HCT116 (cell line): ENCODE measurements around the gene KRTAP26-1. TPM values are rescaled to one million over a fixed set of nuclear protein-coding genes. Genes with fewer than 3 reads are reported as not detected.

Source experiments
- ATAC-seq: fragments of 200-7000 bp; cut with Tn5 transposase; 2 replicates; pipeline ENCODE4 v1.9.1; 2020; ENCODE audit warnings: mild to moderate bottlenecking, moderate library complexity
- BruUV-seq: library from RNA; stranded (reverse); fragments of 400-500 nt; replicated peaks from 2 replicates; lab custom pipeline; 2021; lab: Mats Ljungman, UMichigan
- CTCF ChIA-PET: fragments of 300-600 bp; sonication (Branson Sonifier 250); formaldehyde crosslinking; loops from one replicate; lab custom pipeline; 2021; ENCODE audit warnings: antibody characterized with exemption; lab: Charles Lee
- POLR2A ChIA-PET: fragments of 300-600, 350-600 bp; sonication (Branson Sonifier 250); formaldehyde crosslinking; loops from one replicate; lab custom pipeline; 2021; ENCODE audit warnings: antibody characterized with exemption; lab: Charles Lee
- RAD21 ChIA-PET, 2 experiments: fragments of 300-600 bp; sonication (Branson Sonifier 250); formaldehyde crosslinking; loops; one replicate each; lab custom pipeline; 2023; ENCODE audit warnings: low total read pairs in 2 of 2; ENCODE audit not compliant: uncharacterized antibody in 2 of 2, unreplicated experiment in 2 of 2, low non-redundant PET in 1 of 2; lab: Charles Lee
- DNase-seq: peaks from one replicate; pipeline ENCODE4 v3.0.0-alpha.2; 2010; ENCODE audit warnings: low read depth, low spot score
- H2AFZ ChIP-seq: fragments of 200-600 bp; shearing (Covaris generic), sonication (generic); 2 replicates; pipeline ENCODE4 v1.6.1; 2017; ENCODE audit warnings: low read depth, mixed run types, mixed read lengths, antibody characterized with exemption, low read length; ENCODE audit not compliant: poor library complexity, severe bottlenecking
- H3K27ac ChIP-seq: 2 replicates; pipeline ENCODE4 v1.5.1; 2012; ENCODE audit warnings: low read depth, low read length
- H3K27me3 ChIP-seq: fragments of 200-600 bp; sonication (generic); 2 replicates; pipeline ENCODE4 v1.6.1; 2016; ENCODE audit warnings: mixed run types, low read length, mixed read lengths; ENCODE audit not compliant: insufficient read depth
- H3K36me3 ChIP-seq, 2 experiments: fragments of 200-500 bp in 1 of 2; fragments of 200-600 bp in 1 of 2; sonication (Bioruptor generic) in 1 of 2; sonication (generic) in 1 of 2; 2 replicates each; pipeline versions ENCODE4 v1.5.1 to v1.6.1; 2014 to 2016; ENCODE audit warnings: low read length in 2 of 2, inconsistent platforms in 1 of 2, mixed read lengths in 1 of 2, mixed run types in 1 of 2; ENCODE audit not compliant: insufficient read depth in 2 of 2, control insufficient read depth in 1 of 2
- H3K4me1 ChIP-seq, 2 experiments: fragments of 200-600 bp in 1 of 2; sonication (generic) in 1 of 2; 2 replicates each; pipeline versions ENCODE4 v1.5.1 to v1.6.1; 2012 to 2017; ENCODE audit warnings: low read length in 2 of 2, inconsistent platforms in 1 of 2, mild to moderate bottlenecking in 1 of 2, mixed read lengths in 1 of 2, mixed run types in 1 of 2, moderate library complexity in 1 of 2; ENCODE audit not compliant: insufficient read depth in 2 of 2, control insufficient read depth in 1 of 2
- H3K4me2 ChIP-seq: fragments of 200-600 bp; sonication (generic); 2 replicates; pipeline ENCODE4 v1.6.1; 2017; ENCODE audit warnings: mixed run types, low read length, mixed read lengths
- H3K4me3 ChIP-seq, 2 experiments: fragments of 200-600 bp in 1 of 2; sonication (generic) in 1 of 2; replicated peaks in 1 of 2; 2 replicates each; pipeline ENCODE4 v1.5.1; 2011 to 2016; ENCODE audit warnings: low read length in 2 of 2, control low read depth in 1 of 2, low read depth in 1 of 2, mild to moderate bottlenecking in 1 of 2, mixed read lengths in 1 of 2, mixed run types in 1 of 2
- H3K79me2 ChIP-seq: fragments of 200-600 bp; sonication (generic); 2 replicates; pipeline ENCODE4 v1.6.1; 2017; ENCODE audit warnings: mild to moderate bottlenecking, mixed run types, low read length, moderate library complexity, mixed read lengths; ENCODE audit not compliant: insufficient read depth
- H3K9ac ChIP-seq: fragments of 200-600 bp; sonication (generic); 2 replicates; pipeline ENCODE4 v1.6.1; 2016; ENCODE audit warnings: low read length, mixed read lengths
- H3K9me2 ChIP-seq: fragments of 200-600 bp; sonication (generic), shearing (Covaris generic); 2 replicates; pipeline ENCODE4 v1.6.1; 2017; ENCODE audit warnings: mixed run types, mild to moderate bottlenecking, moderate library complexity; ENCODE audit not compliant: insufficient read depth
- H3K9me3 ChIP-seq, 2 experiments: fragments of 200-500 bp in 1 of 2; fragments of 200-600 bp in 1 of 2; sonication (Bioruptor generic) in 1 of 2; sonication (generic) in 1 of 2; 2 replicates each; pipeline ENCODE4 v1.6.1; 2014 to 2017; ENCODE audit warnings: low read length in 2 of 2, mixed read lengths in 2 of 2, inconsistent platforms in 1 of 2, low read depth in 1 of 2, mild to moderate bottlenecking in 1 of 2, mixed run types in 1 of 2, moderate library complexity in 1 of 2; ENCODE audit not compliant: control insufficient read depth in 1 of 2, insufficient read depth in 1 of 2
- H4K20me1 ChIP-seq: fragments of 200-600 bp; sonication (generic), shearing (Covaris generic); 2 replicates; pipeline ENCODE4 v1.6.1; 2017; ENCODE audit warnings: mixed run types, mild to moderate bottlenecking, moderate library complexity; ENCODE audit not compliant: insufficient read depth
- CEBPB ChIP-seq: IDR thresholded peaks from 2 replicates; pipeline ENCODE4 v1.6.1; 2012; ENCODE audit warnings: low read depth
- EGR1 ChIP-seq: IDR thresholded peaks from 2 replicates; pipeline ENCODE4 v1.6.1; 2012; ENCODE audit warnings: low read depth
- ELF1 ChIP-seq: IDR thresholded peaks from 2 replicates; pipeline ENCODE4 v1.6.1; 2012; ENCODE audit warnings: low read depth, borderline replicate concordance
- EZH2 ChIP-seq: fragments of 200-600 bp; sonication (generic); IDR thresholded peaks from 2 replicates; pipeline ENCODE4 v1.6.1; 2017; ENCODE audit warnings: antibody characterized with exemption, mixed run types
- FOSL1 ChIP-seq: IDR thresholded peaks from 2 replicates; pipeline ENCODE4 v1.6.1; 2012; ENCODE audit warnings: low read depth
- JUND ChIP-seq: IDR thresholded peaks from 2 replicates; pipeline ENCODE4 v1.6.1; 2012
- POLR2A ChIP-seq: IDR thresholded peaks from 2 replicates; pipeline ENCODE4 v1.7.0; 2011; ENCODE audit warnings: borderline replicate concordance; ENCODE audit not compliant: insufficient read depth, insufficient read length; ENCODE audit errors: extremely low read depth
- POLR2AphosphoS5 ChIP-seq: IDR thresholded peaks from 2 replicates; pipeline ENCODE4 v1.6.1; 2011; ENCODE audit warnings: mild to moderate bottlenecking, low read depth, low read length, moderate library complexity
- SRF ChIP-seq: IDR thresholded peaks from 2 replicates; pipeline ENCODE4 v1.6.1; 2012; ENCODE audit warnings: low read depth
- TCF7L2 ChIP-seq: IDR thresholded peaks from 2 replicates; pipeline ENCODE4 v1.7.0; 2011; ENCODE audit warnings: borderline replicate concordance, inconsistent platforms; ENCODE audit not compliant: insufficient read depth, insufficient read length; ENCODE audit errors: extremely low read depth
- YY1 ChIP-seq: IDR thresholded peaks from 2 replicates; pipeline ENCODE4 v1.6.1; 2011; ENCODE audit warnings: low read length, low read depth, moderate library complexity, mild to moderate bottlenecking; ENCODE audit not compliant: insufficient replicate concordance; ENCODE audit errors: extremely low read depth
- ZNF274 ChIP-seq: fragments of 200-500 bp; sonication (Bioruptor generic); IDR thresholded peaks from 2 replicates; pipeline ENCODE4 v1.6.1; 2014; ENCODE audit warnings: mild to moderate bottlenecking, low read depth, low read length, inconsistent platforms
- intact Hi-C: fragments of 100-400 bp; cut with micrococcal nuclease; formaldehyde crosslinking; loops from 2 replicates; pipeline ENCODE4 v1.10.0; 2022
- total RNA-seq: library from RNA; stranded (reverse); gene quantifications from one replicate; pipeline ENCODE4 v1.2.1, GENCODE V29; 2021; ENCODE audit not compliant: unreplicated experiment
- TF ChIP-seq, protein P1 (sequence below), 3 experiments: fragments of 200-600 bp in 1 of 3; sonication (generic) in 1 of 3; IDR thresholded peaks in 2 of 3; conservative IDR thresholded peaks in 1 of 3; 2 replicates each; pipeline ENCODE4 v1.5.1; 2012 to 2017; ENCODE audit warnings: low read depth in 2 of 3, low read length in 2 of 3, antibody characterized with exemption in 1 of 3, borderline replicate concordance in 1 of 3, control low read depth in 1 of 3, mild to moderate bottlenecking in 1 of 3, mixed read lengths in 1 of 3, mixed run types in 1 of 3, moderate library complexity in 1 of 3; ENCODE audit not compliant: insufficient read depth in 1 of 3
- TF ChIP-seq, protein P2 (sequence below): IDR thresholded peaks from 2 replicates; pipeline ENCODE4 v1.6.1; 2012
- TF ChIP-seq, protein P3 (sequence below): IDR thresholded peaks from 2 replicates; pipeline ENCODE4 v1.6.1; 2011; ENCODE audit warnings: mild to moderate bottlenecking, low read length, moderate library complexity; ENCODE audit not compliant: insufficient replicate concordance; ENCODE audit errors: extremely low read depth
- TF ChIP-seq, protein P4 (sequence below): IDR thresholded peaks from 2 replicates; pipeline ENCODE4 v1.6.1; 2012; ENCODE audit warnings: low read depth

KRTAP26-1 gene
- total RNA-seq, 1 experiment from 2014 or later: not detected

DNA sequence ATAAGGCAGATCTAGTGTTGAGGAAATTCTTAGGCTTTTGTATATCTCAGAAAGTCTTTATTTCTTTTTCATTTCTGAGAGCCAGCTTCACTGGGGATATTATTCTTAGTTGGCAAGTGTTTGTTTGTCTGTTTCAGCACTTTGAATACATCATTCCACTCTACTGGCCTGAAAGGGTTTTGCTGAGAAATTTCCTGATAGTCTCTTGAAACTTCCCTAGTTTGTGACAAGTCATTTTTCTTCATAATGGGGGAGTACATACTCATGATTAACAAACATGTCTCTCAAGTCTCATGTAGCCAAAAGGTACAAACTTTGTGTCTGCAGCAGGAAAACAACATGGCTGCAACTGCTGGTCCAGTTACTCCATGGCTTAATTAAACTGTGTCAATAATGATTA is 6.3 kb upstream of the KRTAP26-1 start (continued):
- TF ChIP-seq, protein P1, sequence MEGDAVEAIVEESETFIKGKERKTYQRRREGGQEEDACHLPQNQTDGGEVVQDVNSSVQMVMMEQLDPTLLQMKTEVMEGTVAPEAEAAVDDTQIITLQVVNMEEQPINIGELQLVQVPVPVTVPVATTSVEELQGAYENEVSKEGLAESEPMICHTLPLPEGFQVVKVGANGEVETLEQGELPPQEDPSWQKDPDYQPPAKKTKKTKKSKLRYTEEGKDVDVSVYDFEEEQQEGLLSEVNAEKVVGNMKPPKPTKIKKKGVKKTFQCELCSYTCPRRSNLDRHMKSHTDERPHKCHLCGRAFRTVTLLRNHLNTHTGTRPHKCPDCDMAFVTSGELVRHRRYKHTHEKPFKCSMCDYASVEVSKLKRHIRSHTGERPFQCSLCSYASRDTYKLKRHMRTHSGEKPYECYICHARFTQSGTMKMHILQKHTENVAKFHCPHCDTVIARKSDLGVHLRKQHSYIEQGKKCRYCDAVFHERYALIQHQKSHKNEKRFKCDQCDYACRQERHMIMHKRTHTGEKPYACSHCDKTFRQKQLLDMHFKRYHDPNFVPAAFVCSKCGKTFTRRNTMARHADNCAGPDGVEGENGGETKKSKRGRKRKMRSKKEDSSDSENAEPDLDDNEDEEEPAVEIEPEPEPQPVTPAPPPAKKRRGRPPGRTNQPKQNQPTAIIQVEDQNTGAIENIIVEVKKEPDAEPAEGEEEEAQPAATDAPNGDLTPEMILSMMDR (IDR thresholded peaks at IDR 0.05 in 2 of 3, conservative IDR thresholded peaks at IDR 0.05 in 1 of 3; ENCODE audit: borderline replicate concordance in 1 of 3, insufficient read depth in 1 of 3, low read depth in 2 of 3, low read length in 2 of 3): no peak
- TF ChIP-seq CEBPB: no peak
- TF ChIP-seq FOSL1: no peak
- TF ChIP-seq, protein P2, sequence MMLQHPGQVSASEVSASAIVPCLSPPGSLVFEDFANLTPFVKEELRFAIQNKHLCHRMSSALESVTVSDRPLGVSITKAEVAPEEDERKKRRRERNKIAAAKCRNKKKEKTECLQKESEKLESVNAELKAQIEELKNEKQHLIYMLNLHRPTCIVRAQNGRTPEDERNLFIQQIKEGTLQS: no peak
- no peak for TF ChIP-seq ZNF274

DNA sequence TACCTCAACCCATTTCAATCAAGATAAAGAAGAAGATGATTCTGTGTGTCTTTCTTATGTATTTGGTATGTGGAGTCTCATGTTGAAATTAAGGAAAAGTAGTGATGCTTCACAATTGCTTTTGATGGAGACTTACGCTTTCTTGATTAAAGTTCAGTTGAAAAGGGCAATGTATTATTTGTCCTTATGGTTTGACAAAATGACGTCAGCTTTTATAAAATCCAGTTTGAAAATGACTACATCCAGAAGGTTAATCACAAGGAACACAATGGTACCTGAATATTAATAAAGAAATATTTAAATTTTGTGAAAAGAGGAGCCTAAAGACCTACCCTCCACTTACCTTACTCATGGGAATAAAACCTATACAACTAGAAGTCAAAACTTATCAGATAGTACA is 4.4 kb downstream of the KRTAP26-1 start:
- no peak overlapping the region for H2AFZ ChIP-seq
- H3K27me3 ChIP-seq: no peaks in the 10 kb centered on the region
- RAD21 ChIA-PET: no interaction called here
- H3K79me2 ChIP-seq: no peaks in the 10 kb centered on the region
- no peak for DNase-seq
- BruUV-seq: no TSS peak
- ATAC-seq: no peak
- H3K36me3 ChIP-seq: no peaks in the 10 kb centered on the region
- H4K20me1 ChIP-seq: no peaks in the 10 kb centered on the region
- CTCF ChIA-PET: no interaction called here
- no peaks in the 10 kb centered on the region for H3K4me1 ChIP-seq
- H3K9me2 ChIP-seq: no peaks in the 10 kb centered on the region
- peaks cover 14 to 30% of the 10 kb centered on the region in 2 experiments; a peak in 3 of 4 replicates for H3K9me3 ChIP-seq
- no peak overlapping the region for H3K4me3 ChIP-seq
- intact Hi-C loops: no loop called here
- POLR2A ChIA-PET: no interaction called here
- no peak overlapping the region for H3K9ac ChIP-seq
- no peak overlapping the region for H3K4me2 ChIP-seq
- no peak overlapping the region for H3K27ac ChIP-seq
- TF ChIP-seq, protein P3, sequence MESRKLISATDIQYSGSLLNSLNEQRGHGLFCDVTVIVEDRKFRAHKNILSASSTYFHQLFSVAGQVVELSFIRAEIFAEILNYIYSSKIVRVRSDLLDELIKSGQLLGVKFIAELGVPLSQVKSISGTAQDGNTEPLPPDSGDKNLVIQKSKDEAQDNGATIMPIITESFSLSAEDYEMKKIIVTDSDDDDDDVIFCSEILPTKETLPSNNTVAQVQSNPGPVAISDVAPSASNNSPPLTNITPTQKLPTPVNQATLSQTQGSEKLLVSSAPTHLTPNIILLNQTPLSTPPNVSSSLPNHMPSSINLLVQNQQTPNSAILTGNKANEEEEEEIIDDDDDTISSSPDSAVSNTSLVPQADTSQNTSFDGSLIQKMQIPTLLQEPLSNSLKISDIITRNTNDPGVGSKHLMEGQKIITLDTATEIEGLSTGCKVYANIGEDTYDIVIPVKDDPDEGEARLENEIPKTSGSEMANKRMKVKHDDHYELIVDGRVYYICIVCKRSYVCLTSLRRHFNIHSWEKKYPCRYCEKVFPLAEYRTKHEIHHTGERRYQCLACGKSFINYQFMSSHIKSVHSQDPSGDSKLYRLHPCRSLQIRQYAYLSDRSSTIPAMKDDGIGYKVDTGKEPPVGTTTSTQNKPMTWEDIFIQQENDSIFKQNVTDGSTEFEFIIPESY: no peak
- no peak for TF ChIP-seq POLR2A
- no peak for TF ChIP-seq EGR1
- TF ChIP-seq ELF1: no peak
- no peak for TF ChIP-seq YY1
- TF ChIP-seq, protein P4, sequence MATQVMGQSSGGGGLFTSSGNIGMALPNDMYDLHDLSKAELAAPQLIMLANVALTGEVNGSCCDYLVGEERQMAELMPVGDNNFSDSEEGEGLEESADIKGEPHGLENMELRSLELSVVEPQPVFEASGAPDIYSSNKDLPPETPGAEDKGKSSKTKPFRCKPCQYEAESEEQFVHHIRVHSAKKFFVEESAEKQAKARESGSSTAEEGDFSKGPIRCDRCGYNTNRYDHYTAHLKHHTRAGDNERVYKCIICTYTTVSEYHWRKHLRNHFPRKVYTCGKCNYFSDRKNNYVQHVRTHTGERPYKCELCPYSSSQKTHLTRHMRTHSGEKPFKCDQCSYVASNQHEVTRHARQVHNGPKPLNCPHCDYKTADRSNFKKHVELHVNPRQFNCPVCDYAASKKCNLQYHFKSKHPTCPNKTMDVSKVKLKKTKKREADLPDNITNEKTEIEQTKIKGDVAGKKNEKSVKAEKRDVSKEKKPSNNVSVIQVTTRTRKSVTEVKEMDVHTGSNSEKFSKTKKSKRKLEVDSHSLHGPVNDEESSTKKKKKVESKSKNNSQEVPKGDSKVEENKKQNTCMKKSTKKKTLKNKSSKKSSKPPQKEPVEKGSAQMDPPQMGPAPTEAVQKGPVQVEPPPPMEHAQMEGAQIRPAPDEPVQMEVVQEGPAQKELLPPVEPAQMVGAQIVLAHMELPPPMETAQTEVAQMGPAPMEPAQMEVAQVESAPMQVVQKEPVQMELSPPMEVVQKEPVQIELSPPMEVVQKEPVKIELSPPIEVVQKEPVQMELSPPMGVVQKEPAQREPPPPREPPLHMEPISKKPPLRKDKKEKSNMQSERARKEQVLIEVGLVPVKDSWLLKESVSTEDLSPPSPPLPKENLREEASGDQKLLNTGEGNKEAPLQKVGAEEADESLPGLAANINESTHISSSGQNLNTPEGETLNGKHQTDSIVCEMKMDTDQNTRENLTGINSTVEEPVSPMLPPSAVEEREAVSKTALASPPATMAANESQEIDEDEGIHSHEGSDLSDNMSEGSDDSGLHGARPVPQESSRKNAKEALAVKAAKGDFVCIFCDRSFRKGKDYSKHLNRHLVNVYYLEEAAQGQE: no peak
- no peak for TF ChIP-seq POLR2AphosphoS5
- no peak for TF ChIP-seq JUND
- TF ChIP-seq SRF: no peak
- TF ChIP-seq EZH2: no peak
- TF ChIP-seq, protein P2: no peak
- no peak for TF ChIP-seq FOSL1
- TF ChIP-seq TCF7L2: no peak
